ENCODE measurements around the gene POLR2F.

POLR2F gene

DNA sequence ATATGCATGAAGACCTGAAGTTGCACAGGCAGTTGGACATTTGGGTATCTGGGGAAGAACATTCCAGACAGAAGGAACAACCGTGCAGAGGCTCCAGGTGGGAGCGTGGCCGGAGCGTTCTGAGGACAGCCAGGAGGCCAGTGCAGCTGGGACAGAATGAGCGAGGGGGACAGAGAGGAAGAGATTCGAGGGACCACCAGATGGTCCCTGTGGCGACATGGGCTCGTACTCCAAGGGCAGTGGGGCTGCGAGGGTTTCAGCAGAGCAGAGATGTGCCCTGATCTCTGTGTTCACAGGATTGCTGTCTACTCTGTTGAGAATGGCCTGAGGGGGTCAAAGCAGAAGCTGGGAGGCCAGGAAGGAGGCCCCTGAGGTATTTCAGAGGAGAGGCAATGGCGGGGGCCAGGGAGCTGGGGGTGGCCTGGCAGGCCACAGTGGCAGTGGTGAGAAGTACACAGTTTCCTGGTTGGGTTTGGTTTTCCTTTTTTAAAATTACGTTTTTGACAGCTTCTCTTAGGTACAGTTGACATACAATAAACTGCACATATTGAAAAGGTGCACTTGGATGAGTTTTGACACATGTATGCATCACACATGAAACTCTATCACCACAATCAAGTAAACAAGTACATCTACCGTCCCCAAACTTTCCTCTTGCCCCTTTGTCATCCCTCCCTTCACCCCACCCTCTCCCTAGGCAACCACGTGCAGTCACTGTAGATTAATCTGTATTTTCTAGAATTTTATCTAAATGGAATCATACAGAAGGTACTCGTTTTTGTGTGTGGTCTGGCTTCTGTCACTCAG lies 55.7 kb downstream of the POLR2F start:
- no peak for DNase-seq

DNA sequence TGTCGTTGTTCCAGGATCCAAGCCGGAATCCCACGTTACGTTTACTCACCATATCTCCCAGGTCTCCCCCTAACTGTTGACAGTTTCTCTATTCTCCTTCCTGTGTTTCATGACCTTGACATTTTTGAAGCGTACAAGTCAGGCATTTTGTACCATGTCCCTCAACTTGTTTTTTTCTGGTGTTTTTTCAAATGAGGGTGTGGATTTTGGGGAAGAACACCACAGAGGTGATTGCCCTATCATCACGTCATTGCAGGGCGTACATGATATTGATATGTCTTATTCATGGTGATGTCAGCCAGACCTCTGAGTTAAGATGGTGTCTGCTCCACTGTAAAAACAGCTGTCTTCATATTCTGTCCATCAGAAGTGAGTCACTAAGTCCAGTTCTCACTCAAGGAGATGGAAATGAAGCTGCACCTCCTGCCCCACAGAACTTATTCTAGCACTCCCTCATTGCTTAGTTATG lies 59.1 kb downstream of the POLR2F start:
- DNase-seq = no peak

DNA sequence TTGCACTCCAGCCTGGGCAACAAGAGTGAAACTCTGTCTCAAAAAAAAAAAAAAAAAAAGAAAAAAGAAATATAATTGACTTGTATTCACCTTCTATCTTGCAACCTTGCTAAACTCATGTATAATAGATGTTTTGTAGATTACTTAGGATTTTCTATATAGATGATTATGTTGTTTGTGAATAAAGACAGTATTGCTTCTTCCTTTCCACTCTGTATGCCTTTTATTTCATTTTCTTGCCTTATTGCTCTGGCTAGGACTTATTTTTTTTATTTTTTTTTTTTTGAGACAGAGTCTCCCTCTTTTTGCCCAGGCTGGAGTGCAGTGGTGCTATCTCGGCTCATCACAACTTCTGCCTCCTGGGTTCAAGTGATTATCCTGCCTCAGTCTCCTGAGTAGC lies 60.6 kb downstream of the POLR2F start:
- no peak for DNase-seq

DNA sequence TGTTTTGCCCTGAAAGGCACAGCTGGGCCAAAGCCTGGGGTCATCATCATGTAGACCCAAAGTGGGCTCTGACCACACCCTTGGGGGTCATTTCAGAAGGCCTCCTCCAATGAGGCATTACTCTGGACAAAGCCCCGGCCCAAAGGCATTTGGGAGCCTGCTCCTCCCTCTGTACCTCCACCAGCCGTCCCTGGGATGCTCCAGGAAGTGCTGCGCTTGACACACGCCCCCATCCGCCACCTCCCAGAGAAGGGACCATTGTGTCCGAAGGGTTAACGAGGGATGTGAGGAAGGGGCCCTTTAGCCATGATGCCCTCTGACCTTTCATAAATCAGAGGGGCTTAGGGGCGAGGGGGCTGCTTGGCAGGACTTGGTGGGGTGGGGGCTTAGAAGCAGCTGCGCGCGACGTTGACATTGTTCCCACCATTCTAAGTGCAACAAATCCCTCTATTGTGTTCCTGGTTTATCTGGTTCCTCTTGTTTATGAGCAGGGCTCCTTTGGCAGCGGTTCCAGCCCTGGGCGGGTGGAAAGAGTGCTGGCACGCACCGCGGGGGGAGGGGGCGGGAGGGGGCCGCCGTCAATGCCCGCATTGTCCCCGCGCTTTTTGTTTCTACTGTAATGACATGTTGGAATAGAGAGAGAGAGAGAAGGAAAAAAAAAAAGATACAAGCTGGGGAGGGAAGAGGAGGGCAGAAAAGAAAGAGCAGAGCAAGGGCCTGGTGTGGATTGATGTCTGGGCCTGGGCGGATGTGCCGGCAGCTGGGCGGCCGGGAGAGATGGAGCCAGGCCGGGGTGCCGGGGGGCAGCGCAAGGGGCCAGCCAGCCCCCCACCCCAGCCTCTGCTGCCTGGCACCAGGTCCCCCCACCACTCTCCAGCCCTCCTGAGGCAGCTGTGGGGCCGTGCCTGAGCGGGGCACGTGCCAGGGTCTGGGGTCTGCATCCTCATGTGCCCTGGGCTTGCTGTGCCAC lies 63.0 kb downstream of the POLR2F start:
- DNase-seq = no peak

DNA sequence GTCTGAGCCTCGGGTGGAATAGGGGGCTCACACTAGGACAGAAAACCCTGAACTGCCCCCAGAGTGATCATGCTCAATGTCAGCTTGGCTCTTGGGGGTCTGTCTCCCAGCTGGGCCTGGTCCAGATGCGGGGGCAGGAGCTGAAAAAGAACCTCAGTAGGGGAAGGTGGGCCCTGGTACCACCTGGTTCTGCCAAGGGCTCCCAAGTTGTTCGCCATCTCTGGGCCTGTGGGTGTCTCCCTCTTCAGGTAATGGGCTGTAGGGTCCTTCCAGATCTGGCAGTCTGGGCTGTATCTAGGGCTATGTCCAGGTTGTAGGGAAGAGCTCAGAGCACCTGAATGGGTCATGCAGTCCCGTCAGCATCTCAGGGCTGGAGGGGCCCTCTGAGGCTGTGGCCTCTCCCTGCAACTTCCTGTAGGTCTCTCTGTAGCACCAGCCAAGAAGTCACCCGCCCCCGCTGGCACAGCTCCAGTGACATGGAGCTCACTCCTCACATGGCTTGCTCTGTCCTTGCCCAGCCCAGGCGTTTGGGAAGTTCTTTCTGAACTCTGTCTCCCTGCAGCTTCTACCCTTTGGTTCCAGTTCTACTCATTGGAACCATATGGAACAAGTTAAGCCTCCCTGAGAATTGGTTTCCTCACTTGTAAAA lies 63.9 kb downstream of the POLR2F start:
- DNase-seq = no peak

DNA sequence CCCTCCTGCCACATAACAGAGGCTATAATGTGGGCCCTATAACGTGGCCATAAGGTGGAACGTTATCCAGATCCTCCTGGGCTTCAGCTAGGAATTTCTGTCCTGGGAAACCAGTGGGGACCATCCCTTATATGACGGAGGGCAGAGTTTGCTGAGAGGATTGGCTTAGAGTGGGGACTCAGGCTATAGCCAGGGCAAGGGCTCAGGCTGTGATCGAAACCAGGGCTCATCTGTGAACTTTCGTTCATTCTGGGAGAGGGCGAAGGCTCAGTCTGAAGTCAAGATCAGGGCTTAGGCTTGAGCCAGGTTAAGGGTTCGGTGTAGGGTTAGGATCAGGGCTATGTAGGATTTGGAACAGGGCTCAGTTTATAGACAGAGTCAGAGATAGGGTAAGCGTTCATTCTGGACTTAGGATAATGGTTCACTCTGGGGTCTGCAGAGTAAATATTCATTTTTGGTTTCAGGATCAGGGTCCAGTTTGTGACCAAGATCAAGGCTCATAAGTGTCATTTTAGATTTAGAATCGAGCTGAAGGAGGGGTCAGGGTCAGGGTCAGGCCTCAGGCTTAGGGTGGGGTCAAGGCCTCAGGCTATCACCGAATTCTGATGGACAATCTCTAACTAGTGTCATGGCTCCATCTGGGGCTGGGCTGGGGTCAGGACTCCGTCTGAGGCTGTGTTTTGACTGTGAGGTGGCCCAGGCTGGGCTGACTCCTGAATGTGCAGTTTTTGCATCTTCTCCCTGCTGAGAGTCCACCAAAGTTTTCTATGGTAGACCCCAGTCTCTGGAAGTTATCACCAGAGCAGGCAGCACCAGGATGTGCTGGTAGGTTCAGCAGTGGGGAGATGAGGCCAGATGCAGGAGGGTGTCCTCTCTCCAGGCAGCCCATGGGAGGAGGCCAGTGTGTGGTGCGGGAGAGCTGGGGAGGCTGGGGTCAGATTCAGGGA lies 64.7 kb downstream of the POLR2F start:
- DNase-seq = no peak
